HepG2 (cell line): ENCODE measurements around the gene METRN. TPM values are rescaled to one million over a fixed set of nuclear protein-coding genes. Genes with fewer than 3 reads are reported as not detected.

Source experiments
- ATAD3A ChIP-seq: sonication (generic); formaldehyde crosslinking; IDR thresholded peaks from 2 replicates; pipeline ENCODE4 v1.4.0; 2020; ENCODE audit warnings: missing genetic modification reagents
- ATM ChIP-seq: fragments of 450-650 bp; IDR thresholded peaks from 2 replicates; pipeline ENCODE4 v1.7.1; 2017; ENCODE audit warnings: mild to moderate bottlenecking, borderline replicate concordance
- CENPT ChIP-seq: sonication (generic); formaldehyde crosslinking; IDR thresholded peaks from 2 replicates; pipeline ENCODE4 v1.8.0; 2022; ENCODE audit warnings: low read depth, mild to moderate bottlenecking, moderate library complexity, missing genetic modification reagents
- JUN ChIP-seq: sonication (generic); formaldehyde crosslinking; IDR thresholded peaks from 2 replicates; pipeline ENCODE4 v1.4.0; 2020; ENCODE audit warnings: mild to moderate bottlenecking, missing genetic modification reagents
- MAFF ChIP-seq: IDR thresholded peaks from 2 replicates; pipeline ENCODE4 v1.6.1; 2011; ENCODE audit warnings: low read depth, low read length, improper control_type of control experiment
- NAIF1 ChIP-seq: sonication (generic); formaldehyde crosslinking; IDR thresholded peaks from 2 replicates; pipeline ENCODE4 v1.5.0; 2020; ENCODE audit warnings: mild to moderate bottlenecking, missing genetic modification reagents, borderline replicate concordance
- RFX5 ChIP-seq: IDR thresholded peaks from 2 replicates; pipeline ENCODE4 v1.6.1; 2011; ENCODE audit warnings: low read depth, low read length, improper control_type of control experiment
- ZNF615 ChIP-seq: sonication (generic); formaldehyde crosslinking; IDR thresholded peaks from 2 replicates; pipeline ENCODE4 v1.5.0; 2020; ENCODE audit warnings: mild to moderate bottlenecking, missing genetic modification reagents, borderline replicate concordance
- polyA plus RNA-seq, 8 experiments: library from polyadenylated mRNA; depleted of rRNA in 3 of 8; stranded (reverse) in 7 of 8; unstranded in 1 of 8; fragments of >200 nt; fragmentation: Illumina TruSeq in 4 of 8; extraction: Trizol in 4 of 8; gene quantifications; 2 replicates each; pipeline versions ENCODE4 v1.2.1 to v1.2.3, GENCODE V29; 2011 to 2016; ENCODE audit warnings: low read depth in 4 of 8, missing spikeins in 1 of 8, mixed read lengths in 1 of 8; ENCODE audit not compliant: insufficient read depth in 1 of 8
- total RNA-seq, 5 experiments: library from RNA; depleted of rRNA; stranded (reverse); fragments of >200 nt; fragmentation: Illumina TruSeq; extraction: Trizol; gene quantifications; 2 replicates each; pipeline ENCODE4 v1.2.3, GENCODE V29; 2016; ENCODE audit warnings: low read depth in 1 of 5
- TF ChIP-seq, protein P1 (sequence below): sonication (generic); formaldehyde crosslinking; IDR thresholded peaks from 2 replicates; pipeline ENCODE4 v1.5.0; 2020; ENCODE audit warnings: mild to moderate bottlenecking, missing genetic modification reagents, borderline replicate concordance
- TF ChIP-seq, protein P2 (sequence below): sonication (generic); formaldehyde crosslinking; IDR thresholded peaks from 2 replicates; pipeline ENCODE4 v1.4.0; 2020; ENCODE audit warnings: missing genetic modification reagents, borderline replicate concordance
- TF ChIP-seq, protein P3 (sequence below): sonication (generic); formaldehyde crosslinking; IDR thresholded peaks from 2 replicates; pipeline ENCODE4 v1.9.0; 2021; ENCODE audit warnings: mild to moderate bottlenecking, missing genetic modification reagents
- TF ChIP-seq, protein P4 (sequence below): sonication (generic); formaldehyde crosslinking; IDR thresholded peaks from 2 replicates; pipeline ENCODE4 v1.8.0; 2022; ENCODE audit warnings: mild to moderate bottlenecking, missing genetic modification reagents, moderate library complexity

Gene METRN
- total and polyA plus RNA-seq, 2 of the 13 experiments (the other 11 are each of a cell fraction or from before 2014, with no cell fraction given), result 25.5 to 46.1 TPM

DNA sequence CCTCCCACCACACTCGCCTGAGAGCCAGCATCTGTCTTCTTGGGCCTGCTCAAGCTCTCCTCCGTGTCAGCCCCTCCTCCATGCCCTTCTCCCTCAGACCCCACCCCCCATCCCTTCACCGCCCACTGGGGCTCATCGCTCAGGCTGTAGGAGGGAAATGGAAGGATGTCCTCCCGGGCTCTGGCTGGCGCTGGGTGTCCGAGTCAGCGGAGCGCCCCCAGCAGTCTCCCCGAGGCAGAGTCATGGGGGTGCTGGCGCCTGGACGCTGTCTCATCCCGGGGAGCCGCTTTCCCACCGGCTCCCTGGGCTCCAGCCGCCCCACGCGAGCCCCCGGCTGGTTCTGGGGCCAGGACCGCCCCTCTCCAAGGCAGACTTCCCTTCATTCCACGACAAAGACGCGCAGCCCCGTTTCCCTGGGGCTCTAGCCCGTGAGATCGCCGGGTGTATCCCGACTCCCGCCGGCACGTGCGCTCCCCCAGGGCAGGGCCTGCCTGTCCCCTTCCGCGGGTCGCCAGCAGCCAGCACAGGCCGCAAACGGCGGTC, 5.6 kb downstream of the METRN start (continued):
- no peak; the same call in 1 of the 2 replicates for TF ChIP-seq CENPT (CRISPR knock-in tag)
- no peak for TF ChIP-seq NAIF1 (CRISPR knock-in tag)
- TF ChIP-seq ZNF615 (CRISPR knock-in tag), result no peak
- TF ChIP-seq, protein P1, sequence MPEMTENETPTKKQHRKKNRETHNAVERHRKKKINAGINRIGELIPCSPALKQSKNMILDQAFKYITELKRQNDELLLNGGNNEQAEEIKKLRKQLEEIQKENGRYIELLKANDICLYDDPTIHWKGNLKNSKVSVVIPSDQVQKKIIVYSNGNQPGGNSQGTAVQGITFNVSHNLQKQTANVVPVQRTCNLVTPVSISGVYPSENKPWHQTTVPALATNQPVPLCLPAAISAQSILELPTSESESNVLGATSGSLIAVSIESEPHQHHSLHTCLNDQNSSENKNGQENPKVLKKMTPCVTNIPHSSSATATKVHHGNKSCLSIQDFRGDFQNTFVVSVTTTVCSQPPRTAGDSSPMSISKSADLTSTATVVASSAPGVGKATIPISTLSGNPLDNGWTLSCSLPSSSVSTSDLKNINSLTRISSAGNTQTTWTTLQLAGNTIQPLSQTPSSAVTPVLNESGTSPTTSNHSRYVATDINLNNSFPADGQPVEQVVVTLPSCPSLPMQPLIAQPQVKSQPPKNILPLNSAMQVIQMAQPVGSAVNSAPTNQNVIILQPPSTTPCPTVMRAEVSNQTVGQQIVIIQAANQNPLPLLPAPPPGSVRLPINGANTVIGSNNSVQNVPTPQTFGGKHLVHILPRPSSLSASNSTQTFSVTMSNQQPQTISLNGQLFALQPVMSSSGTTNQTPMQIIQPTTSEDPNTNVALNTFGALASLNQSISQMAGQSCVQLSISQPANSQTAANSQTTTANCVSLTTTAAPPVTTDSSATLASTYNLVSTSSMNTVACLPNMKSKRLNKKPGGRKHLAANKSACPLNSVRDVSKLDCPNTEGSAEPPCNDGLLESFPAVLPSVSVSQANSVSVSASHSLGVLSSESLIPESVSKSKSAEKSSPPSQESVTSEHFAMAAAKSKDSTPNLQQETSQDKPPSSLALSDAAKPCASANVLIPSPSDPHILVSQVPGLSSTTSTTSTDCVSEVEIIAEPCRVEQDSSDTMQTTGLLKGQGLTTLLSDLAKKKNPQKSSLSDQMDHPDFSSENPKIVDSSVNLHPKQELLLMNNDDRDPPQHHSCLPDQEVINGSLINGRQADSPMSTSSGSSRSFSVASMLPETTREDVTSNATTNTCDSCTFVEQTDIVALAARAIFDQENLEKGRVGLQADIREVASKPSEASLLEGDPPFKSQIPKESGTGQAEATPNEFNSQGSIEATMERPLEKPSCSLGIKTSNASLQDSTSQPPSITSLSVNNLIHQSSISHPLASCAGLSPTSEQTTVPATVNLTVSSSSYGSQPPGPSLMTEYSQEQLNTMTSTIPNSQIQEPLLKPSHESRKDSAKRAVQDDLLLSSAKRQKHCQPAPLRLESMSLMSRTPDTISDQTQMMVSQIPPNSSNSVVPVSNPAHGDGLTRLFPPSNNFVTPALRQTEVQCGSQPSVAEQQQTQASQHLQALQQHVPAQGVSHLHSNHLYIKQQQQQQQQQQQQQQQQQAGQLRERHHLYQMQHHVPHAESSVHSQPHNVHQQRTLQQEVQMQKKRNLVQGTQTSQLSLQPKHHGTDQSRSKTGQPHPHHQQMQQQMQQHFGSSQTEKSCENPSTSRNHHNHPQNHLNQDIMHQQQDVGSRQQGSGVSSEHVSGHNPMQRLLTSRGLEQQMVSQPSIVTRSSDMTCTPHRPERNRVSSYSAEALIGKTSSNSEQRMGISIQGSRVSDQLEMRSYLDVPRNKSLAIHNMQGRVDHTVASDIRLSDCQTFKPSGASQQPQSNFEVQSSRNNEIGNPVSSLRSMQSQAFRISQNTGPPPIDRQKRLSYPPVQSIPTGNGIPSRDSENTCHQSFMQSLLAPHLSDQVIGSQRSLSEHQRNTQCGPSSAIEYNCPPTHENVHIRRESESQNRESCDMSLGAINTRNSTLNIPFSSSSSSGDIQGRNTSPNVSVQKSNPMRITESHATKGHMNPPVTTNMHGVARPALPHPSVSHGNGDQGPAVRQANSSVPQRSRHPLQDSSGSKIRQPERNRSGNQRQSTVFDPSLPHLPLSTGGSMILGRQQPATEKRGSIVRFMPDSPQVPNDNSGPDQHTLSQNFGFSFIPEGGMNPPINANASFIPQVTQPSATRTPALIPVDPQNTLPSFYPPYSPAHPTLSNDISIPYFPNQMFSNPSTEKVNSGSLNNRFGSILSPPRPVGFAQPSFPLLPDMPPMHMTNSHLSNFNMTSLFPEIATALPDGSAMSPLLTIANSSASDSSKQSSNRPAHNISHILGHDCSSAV (CRISPR knock-in tag), result no peak
- no peak for TF ChIP-seq ATM
- TF ChIP-seq, protein P2, sequence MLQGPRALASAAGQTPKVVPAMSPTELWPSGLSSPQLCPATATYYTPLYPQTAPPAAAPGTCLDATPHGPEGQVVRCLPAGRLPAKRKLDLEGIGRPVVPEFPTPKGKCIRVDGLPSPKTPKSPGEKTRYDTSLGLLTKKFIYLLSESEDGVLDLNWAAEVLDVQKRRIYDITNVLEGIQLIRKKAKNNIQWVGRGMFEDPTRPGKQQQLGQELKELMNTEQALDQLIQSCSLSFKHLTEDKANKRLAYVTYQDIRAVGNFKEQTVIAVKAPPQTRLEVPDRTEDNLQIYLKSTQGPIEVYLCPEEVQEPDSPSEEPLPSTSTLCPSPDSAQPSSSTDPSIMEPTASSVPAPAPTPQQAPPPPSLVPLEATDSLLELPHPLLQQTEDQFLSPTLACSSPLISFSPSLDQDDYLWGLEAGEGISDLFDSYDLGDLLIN (CRISPR knock-in tag), result no peak
- no peak for TF ChIP-seq MAFF
- TF ChIP-seq JUN (CRISPR knock-in tag), result no peak
- no peak for TF ChIP-seq ATAD3A (CRISPR knock-in tag)
- TF ChIP-seq, protein P3, sequence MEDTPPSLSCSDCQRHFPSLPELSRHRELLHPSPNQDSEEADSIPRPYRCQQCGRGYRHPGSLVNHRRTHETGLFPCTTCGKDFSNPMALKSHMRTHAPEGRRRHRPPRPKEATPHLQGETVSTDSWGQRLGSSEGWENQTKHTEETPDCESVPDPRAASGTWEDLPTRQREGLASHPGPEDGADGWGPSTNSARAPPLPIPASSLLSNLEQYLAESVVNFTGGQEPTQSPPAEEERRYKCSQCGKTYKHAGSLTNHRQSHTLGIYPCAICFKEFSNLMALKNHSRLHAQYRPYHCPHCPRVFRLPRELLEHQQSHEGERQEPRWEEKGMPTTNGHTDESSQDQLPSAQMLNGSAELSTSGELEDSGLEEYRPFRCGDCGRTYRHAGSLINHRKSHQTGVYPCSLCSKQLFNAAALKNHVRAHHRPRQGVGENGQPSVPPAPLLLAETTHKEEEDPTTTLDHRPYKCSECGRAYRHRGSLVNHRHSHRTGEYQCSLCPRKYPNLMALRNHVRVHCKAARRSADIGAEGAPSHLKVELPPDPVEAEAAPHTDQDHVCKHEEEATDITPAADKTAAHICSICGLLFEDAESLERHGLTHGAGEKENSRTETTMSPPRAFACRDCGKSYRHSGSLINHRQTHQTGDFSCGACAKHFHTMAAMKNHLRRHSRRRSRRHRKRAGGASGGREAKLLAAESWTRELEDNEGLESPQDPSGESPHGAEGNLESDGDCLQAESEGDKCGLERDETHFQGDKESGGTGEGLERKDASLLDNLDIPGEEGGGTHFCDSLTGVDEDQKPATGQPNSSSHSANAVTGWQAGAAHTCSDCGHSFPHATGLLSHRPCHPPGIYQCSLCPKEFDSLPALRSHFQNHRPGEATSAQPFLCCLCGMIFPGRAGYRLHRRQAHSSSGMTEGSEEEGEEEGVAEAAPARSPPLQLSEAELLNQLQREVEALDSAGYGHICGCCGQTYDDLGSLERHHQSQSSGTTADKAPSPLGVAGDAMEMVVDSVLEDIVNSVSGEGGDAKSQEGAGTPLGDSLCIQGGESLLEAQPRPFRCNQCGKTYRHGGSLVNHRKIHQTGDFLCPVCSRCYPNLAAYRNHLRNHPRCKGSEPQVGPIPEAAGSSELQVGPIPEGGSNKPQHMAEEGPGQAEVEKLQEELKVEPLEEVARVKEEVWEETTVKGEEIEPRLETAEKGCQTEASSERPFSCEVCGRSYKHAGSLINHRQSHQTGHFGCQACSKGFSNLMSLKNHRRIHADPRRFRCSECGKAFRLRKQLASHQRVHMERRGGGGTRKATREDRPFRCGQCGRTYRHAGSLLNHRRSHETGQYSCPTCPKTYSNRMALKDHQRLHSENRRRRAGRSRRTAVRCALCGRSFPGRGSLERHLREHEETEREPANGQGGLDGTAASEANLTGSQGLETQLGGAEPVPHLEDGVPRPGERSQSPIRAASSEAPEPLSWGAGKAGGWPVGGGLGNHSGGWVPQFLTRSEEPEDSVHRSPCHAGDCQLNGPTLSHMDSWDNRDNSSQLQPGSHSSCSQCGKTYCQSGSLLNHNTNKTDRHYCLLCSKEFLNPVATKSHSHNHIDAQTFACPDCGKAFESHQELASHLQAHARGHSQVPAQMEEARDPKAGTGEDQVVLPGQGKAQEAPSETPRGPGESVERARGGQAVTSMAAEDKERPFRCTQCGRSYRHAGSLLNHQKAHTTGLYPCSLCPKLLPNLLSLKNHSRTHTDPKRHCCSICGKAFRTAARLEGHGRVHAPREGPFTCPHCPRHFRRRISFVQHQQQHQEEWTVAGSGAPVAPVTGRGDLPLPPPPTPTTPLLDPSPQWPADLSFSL (CRISPR knock-in tag), result no peak
- TF ChIP-seq, protein P4, sequence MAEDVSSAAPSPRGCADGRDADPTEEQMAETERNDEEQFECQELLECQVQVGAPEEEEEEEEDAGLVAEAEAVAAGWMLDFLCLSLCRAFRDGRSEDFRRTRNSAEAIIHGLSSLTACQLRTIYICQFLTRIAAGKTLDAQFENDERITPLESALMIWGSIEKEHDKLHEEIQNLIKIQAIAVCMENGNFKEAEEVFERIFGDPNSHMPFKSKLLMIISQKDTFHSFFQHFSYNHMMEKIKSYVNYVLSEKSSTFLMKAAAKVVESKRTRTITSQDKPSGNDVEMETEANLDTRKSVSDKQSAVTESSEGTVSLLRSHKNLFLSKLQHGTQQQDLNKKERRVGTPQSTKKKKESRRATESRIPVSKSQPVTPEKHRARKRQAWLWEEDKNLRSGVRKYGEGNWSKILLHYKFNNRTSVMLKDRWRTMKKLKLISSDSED (CRISPR knock-in tag), result 0 out of 2 replicates have a peak, but pooled peaks have one; percentile 40
- no peak for TF ChIP-seq RFX5
